Astrocyte (in vitro differentiated cells and primary cell): ENCODE measurements around the gene ISG15. TPM values are rescaled to one million over a fixed set of nuclear protein-coding genes. Genes with fewer than 3 reads are reported as not detected.

Source experiments
- DNase-seq: peaks from one replicate; pipeline ENCODE4 v3.0.0-alpha.2; 2010; ENCODE audit warnings: low read depth
- FAIRE-seq: peaks from 2 replicates; lab custom pipeline; 2011; peaks lifted over from hg19 to GRCh38; lab: Jason Lieb, UNC
- H2AFZ ChIP-seq: 2 replicates; pipeline ENCODE4 v1.6.0; 2012; ENCODE audit warnings: low read depth, low read length, inconsistent platforms
- H3K27ac ChIP-seq: 2 replicates; pipeline ENCODE4 v1.5.1; 2011; ENCODE audit warnings: low read depth, low read length, inconsistent platforms
- H3K27me3 ChIP-seq: 2 replicates; pipeline ENCODE4 v1.6.0; 2011; ENCODE audit warnings: low read length, inconsistent platforms; ENCODE audit not compliant: insufficient read depth
- H3K36me3 ChIP-seq: 2 replicates; pipeline ENCODE4 v1.5.1; 2011; ENCODE audit warnings: low read length, inconsistent platforms; ENCODE audit not compliant: insufficient read depth
- H3K4me1 ChIP-seq: 2 replicates; pipeline ENCODE4 v1.5.1; 2011; ENCODE audit warnings: low read length, inconsistent platforms; ENCODE audit not compliant: insufficient read depth
- H3K4me2 ChIP-seq: 2 replicates; pipeline ENCODE4 v1.6.0; 2012; ENCODE audit warnings: low read length, inconsistent platforms
- H3K4me3 ChIP-seq: 2 replicates; pipeline ENCODE4 v1.5.1; 2011; ENCODE audit warnings: low read depth, mild to moderate bottlenecking, low read length, inconsistent platforms; ENCODE audit not compliant: insufficient read depth
- H3K79me2 ChIP-seq: 2 replicates; pipeline ENCODE4 v1.6.0; 2012; ENCODE audit warnings: mild to moderate bottlenecking, low read length, inconsistent platforms; ENCODE audit not compliant: insufficient read depth
- H3K9ac ChIP-seq: 2 replicates; pipeline ENCODE4 v1.6.0; 2012; ENCODE audit warnings: mild to moderate bottlenecking, low read length, inconsistent platforms
- H3K9me3 ChIP-seq: 2 replicates; pipeline ENCODE4 v1.5.1; 2012; ENCODE audit warnings: low read depth, mild to moderate bottlenecking, low read length, inconsistent platforms; ENCODE audit not compliant: insufficient read depth
- H4K20me1 ChIP-seq: 2 replicates; pipeline ENCODE4 v1.6.0; 2012; ENCODE audit warnings: low read length, inconsistent platforms; ENCODE audit not compliant: insufficient read depth
- H3K27ac Mint-ChIP-seq: one replicate; pipeline ENCODE4 v1.8.0; 2021; ENCODE audit warnings: mild to moderate bottlenecking, mixed read lengths; ENCODE audit not compliant: unreplicated experiment
- H3K27me3 Mint-ChIP-seq: one replicate; pipeline ENCODE4 v1.8.0; 2021; ENCODE audit warnings: low read depth, mixed read lengths; ENCODE audit not compliant: unreplicated experiment
- H3K36me3 Mint-ChIP-seq: one replicate; pipeline ENCODE4 v1.8.0; 2021; ENCODE audit warnings: low read depth, mixed read lengths; ENCODE audit not compliant: unreplicated experiment
- H3K4me1 Mint-ChIP-seq: one replicate; pipeline ENCODE4 v1.8.0; 2021; ENCODE audit warnings: low read depth, mixed read lengths; ENCODE audit not compliant: unreplicated experiment
- H3K4me3 Mint-ChIP-seq: one replicate; pipeline ENCODE4 v1.8.0; 2021; ENCODE audit warnings: mild to moderate bottlenecking, moderate library complexity, mixed read lengths; ENCODE audit not compliant: unreplicated experiment
- H3K9me3 Mint-ChIP-seq: one replicate; pipeline ENCODE4 v1.8.0; 2021; ENCODE audit warnings: mild to moderate bottlenecking, mixed read lengths; ENCODE audit not compliant: unreplicated experiment
- CTCF ChIP-seq: IDR thresholded peaks from 2 replicates; pipeline ENCODE4 v1.5.1; 2011; ENCODE audit warnings: low read depth, mild to moderate bottlenecking, inconsistent platforms, low read length, moderate library complexity; ENCODE audit not compliant: insufficient read depth
- EZH2 ChIP-seq: IDR thresholded peaks from 2 replicates; pipeline ENCODE4 v1.6.1; 2012; ENCODE audit warnings: mild to moderate bottlenecking, low read length, inconsistent platforms; ENCODE audit not compliant: insufficient read depth
- total RNA-seq: library from RNA; stranded (reverse); gene quantifications from 2 replicates; pipeline ENCODE4 v1.2.1, GENCODE V29; 2021

The ISG15 gene
- total RNA-seq, 1 donor from 2014 or later: 1,830 TPM

GRCh38 chr1:1041092-1041523 lies 27.8 kb downstream of the ISG15 start:
- no peak for TF ChIP-seq CTCF
- no peak for TF ChIP-seq EZH2
- no peaks in the 10 kb centered on the region for H3K27me3 ChIP-seq
- no peaks in the 10 kb centered on the region for H3K9me3 ChIP-seq
- peaks cover 22% of the 10 kb centered on the region for H3K79me2 ChIP-seq
- no peak overlapping the region for H2AFZ ChIP-seq
- peaks cover 7% of the 10 kb centered on the region for H3K4me1 ChIP-seq
- Mint-ChIP-seq H3K9me3 (no peaks in the 10 kb centered on the region), H3K4me3 (no peak overlapping the region), H3K27ac (no peak overlapping the region), H3K4me1 (peaks cover 5% of the 10 kb centered on the region), H3K36me3 (peaks cover 19% of the 10 kb centered on the region), H3K27me3 (no peaks in the 10 kb centered on the region)
- peaks cover 79% of the 10 kb centered on the region for H4K20me1 ChIP-seq
- no peak for DNase-seq
- no peak overlapping the region for H3K9ac ChIP-seq
- no peak overlapping the region for H3K4me3 ChIP-seq
- no peaks in the 10 kb centered on the region for H3K36me3 ChIP-seq
- no peak overlapping the region for H3K4me2 ChIP-seq
- no peak overlapping the region for H3K27ac ChIP-seq
- FAIRE-seq: no peak

- no peaks in the 10 kb centered on the region for H3K27me3 Mint-ChIP-seq
- no peak for FAIRE-seq
- Histone ChIP-seq H4K20me1 (peaks cover 72% of the 10 kb centered on the region), H2AFZ (no peak overlapping the region), H3K4me2 (no peak overlapping the region), H3K9ac (no peak overlapping the region), H3K4me1 (peaks cover 7% of the 10 kb centered on the region), H3K36me3 (no peaks in the 10 kb centered on the region), H3K27me3 (no peaks in the 10 kb centered on the region), H3K79me2 (peaks cover 22% of the 10 kb centered on the region), H3K27ac (no peak overlapping the region), H3K9me3 (no peaks in the 10 kb centered on the region), H3K4me3 (no peak overlapping the region)
- TF ChIP-seq CTCF: no peak
- TF ChIP-seq EZH2: no peak
- DNase-seq: no peak
- H3K4me3 Mint-ChIP-seq: no peak overlapping the region
- peaks cover 17% of the 10 kb centered on the region for H3K36me3 Mint-ChIP-seq
- no peaks in the 10 kb centered on the region for H3K9me3 Mint-ChIP-seq
- no peak overlapping the region for H3K27ac Mint-ChIP-seq
- peaks cover 3% of the 10 kb centered on the region for H3K4me1 Mint-ChIP-seq
Measured at GRCh38 chr1:1041873-1042272, 28.6 kb downstream of the ISG15 start.

GRCh38 chr1:1042835-1043234 lies 29.5 kb downstream of the ISG15 start:
- Mint-ChIP-seq H3K36me3 (peaks cover 16% of the 10 kb centered on the region), H3K27ac (no peak overlapping the region)

More at GRCh38 chr1:1042835-1043234, 29.5 kb downstream of the ISG15 start:
- Histone ChIP-seq H3K27me3 (no peaks in the 10 kb centered on the region), H3K4me1 (peaks cover 7% of the 10 kb centered on the region), H3K9ac (no peak overlapping the region), H3K79me2 (peaks cover 22% of the 10 kb centered on the region), H3K36me3 (no peaks in the 10 kb centered on the region), H4K20me1 (peaks cover 62% of the 10 kb centered on the region), H2AFZ (no peak overlapping the region), H3K9me3 (no peaks in the 10 kb centered on the region), H3K4me3 (no peak overlapping the region), H3K27ac (no peak overlapping the region), H3K4me2 (no peak overlapping the region)
- Mint-ChIP-seq H3K9me3 (no peaks in the 10 kb centered on the region), H3K27me3 (no peaks in the 10 kb centered on the region), H3K4me3 (no peak overlapping the region), H3K4me1 (peaks cover 3% of the 10 kb centered on the region)
- no peak for FAIRE-seq
- no peak for DNase-seq
- TF ChIP-seq CTCF (no peak), EZH2 (no peak)
